ENCODE results near the gene OVOL1. TPM values are rescaled to one million over a fixed set of nuclear protein-coding genes. Genes with fewer than 3 reads are reported as not detected.

Gene OVOL1
- total RNA-seq, 1 donor from 2014 or later = 2.7 TPM

GRCh38 chr11:65814131-65814985 lies 27.5 kb downstream of the OVOL1 start:
- no peaks in the 10 kb centered on the region for H3K9me3 ChIP-seq
- peaks cover 19% of the 10 kb centered on the region for H3K4me1 ChIP-seq
- intact Hi-C loops (cut with DNase I) = loop anchor here (10.0 kb wide), 1 partner anchor 100 kb away; the partner anchor contains the start of gene KAT5
- no peaks in the 10 kb centered on the region for H3K36me3 ChIP-seq
- ATAC-seq = peak; percentile 65
- H3K4me3 ChIP-seq = no peak overlapping the region
- TF ChIP-seq, protein P1, sequence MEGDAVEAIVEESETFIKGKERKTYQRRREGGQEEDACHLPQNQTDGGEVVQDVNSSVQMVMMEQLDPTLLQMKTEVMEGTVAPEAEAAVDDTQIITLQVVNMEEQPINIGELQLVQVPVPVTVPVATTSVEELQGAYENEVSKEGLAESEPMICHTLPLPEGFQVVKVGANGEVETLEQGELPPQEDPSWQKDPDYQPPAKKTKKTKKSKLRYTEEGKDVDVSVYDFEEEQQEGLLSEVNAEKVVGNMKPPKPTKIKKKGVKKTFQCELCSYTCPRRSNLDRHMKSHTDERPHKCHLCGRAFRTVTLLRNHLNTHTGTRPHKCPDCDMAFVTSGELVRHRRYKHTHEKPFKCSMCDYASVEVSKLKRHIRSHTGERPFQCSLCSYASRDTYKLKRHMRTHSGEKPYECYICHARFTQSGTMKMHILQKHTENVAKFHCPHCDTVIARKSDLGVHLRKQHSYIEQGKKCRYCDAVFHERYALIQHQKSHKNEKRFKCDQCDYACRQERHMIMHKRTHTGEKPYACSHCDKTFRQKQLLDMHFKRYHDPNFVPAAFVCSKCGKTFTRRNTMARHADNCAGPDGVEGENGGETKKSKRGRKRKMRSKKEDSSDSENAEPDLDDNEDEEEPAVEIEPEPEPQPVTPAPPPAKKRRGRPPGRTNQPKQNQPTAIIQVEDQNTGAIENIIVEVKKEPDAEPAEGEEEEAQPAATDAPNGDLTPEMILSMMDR (IDR thresholded peaks at IDR 0.05) = no peak
- peak overlapping the region; percentile 60 for H3K27ac ChIP-seq
- no peaks in the 10 kb centered on the region for H3K27me3 ChIP-seq
- peak; percentile 74 for DNase-seq

DNA sequence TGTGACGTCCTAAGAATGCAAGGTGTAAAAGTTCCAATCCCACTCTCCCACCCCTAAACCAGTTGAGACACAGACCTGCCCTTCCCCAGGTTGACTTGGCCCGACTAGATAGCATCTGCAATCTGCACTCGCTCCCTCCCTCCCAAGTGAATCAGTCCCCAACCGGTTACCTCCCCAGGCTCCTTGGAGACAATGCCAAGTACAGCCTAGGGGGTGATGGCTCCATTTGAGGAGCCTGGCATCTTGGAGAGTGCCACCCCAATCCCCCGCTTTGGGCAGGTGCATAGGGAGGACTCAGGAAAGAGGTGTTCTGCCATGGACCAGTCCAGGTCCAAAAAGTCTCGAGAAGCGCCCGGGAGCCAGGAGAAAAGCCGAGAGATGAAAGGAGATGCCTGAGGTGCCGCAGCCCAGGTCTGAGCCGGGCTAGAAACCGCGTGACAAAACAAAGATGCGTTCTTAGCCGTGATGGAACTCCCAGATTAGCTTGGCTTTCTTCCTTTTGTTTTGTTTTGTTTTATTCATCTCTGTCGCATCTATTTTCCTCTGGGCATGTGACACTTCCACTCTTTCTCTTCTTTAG lies 28.2 kb downstream of the OVOL1 start:
- intact Hi-C loops (cut with DNase I) = loop anchor here (10.0 kb wide), 1 partner anchor 100 kb away; the partner anchor contains the start of gene KAT5
- Histone ChIP-seq H3K27me3 (no peaks in the 10 kb centered on the region), H3K27ac (peak overlapping the region; percentile 60), H3K4me1 (peaks cover 19% of the 10 kb centered on the region), H3K4me3 (no peak overlapping the region), H3K9me3 (no peaks in the 10 kb centered on the region), H3K36me3 (no peaks in the 10 kb centered on the region)
- DNase-seq (no peak), ATAC-seq (no peak)
- TF ChIP-seq, protein P1 (IDR thresholded peaks at IDR 0.05) = no peak

DNA sequence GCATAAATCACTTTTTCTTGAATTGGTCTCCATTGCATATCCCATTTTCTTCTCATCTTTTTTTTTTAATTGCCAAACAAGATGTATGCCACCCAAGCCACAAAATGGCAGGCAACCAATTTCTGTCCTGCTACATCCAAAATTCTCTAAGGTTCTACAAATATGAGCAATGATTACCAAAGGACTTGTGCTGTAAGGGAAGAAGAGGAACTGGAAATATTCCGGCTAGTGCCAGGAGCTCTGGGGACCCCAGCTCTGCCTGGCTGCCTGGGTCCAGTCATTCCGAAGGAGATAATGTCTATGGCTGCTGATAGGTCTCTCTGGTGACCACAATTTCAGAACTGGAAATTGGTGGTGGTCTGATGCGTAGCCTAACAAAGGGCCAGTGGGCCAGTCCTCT lies 29.8 kb downstream of the OVOL1 start:
- H3K4me1 ChIP-seq = peaks cover 19% of the 10 kb centered on the region
- H3K9me3 ChIP-seq = no peaks in the 10 kb centered on the region
- intact Hi-C loops (cut with DNase I) = loop anchor here (10.0 kb wide), 1 partner anchor 102 kb away; the partner anchor contains the start of gene KAT5
- TF ChIP-seq, protein P1 (IDR thresholded peaks at IDR 0.05) = no peak
- no peaks in the 10 kb centered on the region for H3K36me3 ChIP-seq
- ATAC-seq (no peak), DNase-seq (no peak)
- H3K27ac ChIP-seq = peak overlapping the region; percentile 84
- no peaks in the 10 kb centered on the region for H3K27me3 ChIP-seq
- peak overlapping the region; percentile 64 for H3K4me3 ChIP-seq

- Histone ChIP-seq H3K27me3 (no peaks in the 10 kb centered on the region), H3K27ac (peak overlapping the region; percentile 84), H3K4me1 (peaks cover 19% of the 10 kb centered on the region), H3K36me3 (no peaks in the 10 kb centered on the region), H3K9me3 (no peaks in the 10 kb centered on the region), H3K4me3 (peak overlapping the region; percentile 64)
- DNase-seq (no peak), ATAC-seq (no peak)
- intact Hi-C loops (cut with DNase I) = loop anchor here (10.0 kb wide), 1 partner anchor 103 kb away; the partner anchor contains the start of gene KAT5
- TF ChIP-seq, protein P1 (IDR thresholded peaks at IDR 0.05) = no peak
These were observed 30.5 kb downstream of the OVOL1 start for GRCh38 chr11:65817312-65817834.

DNA sequence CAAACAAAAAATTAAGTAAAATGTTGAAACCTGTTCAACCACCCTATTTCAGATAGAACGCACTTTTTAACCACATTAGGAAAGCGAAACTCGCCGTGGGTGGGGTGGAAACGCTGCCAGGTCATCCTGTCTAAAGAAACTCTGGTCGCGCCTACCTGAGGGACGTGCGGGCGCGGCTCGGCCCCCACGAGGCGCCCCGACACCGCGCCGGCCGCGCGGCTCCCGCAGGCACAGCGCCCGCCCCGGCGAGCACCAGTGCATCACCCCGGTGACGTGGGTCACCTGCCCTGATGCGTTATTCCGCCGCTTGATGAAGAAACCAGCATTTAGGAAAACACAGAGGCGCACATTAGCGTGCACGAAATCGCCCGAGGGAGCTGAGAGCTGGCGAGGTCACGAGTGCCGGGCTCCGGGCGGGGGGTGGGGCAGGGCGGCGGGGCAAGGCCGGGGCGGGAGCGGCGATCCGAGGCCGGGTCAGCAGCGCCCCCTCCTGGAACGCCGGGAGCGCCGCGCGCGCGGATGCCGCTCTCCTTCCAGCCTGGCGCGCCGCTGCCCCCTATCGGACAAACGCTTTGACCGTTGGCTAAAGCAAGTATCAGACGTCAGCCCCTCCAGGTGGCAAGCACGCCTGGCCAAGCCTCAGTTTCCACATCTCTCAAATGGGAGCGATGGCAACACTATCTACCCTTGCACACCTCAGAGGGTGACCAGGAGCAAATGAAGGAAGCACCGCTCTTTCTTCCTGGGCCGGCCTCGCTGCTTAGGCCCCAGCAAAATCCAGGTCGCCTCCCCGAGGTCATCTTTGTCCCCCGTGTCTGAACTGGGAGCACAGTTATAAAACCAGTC lies 31.2 kb downstream of the OVOL1 start:
- Histone ChIP-seq H3K27ac (peak overlapping the region; percentile 84), H3K27me3 (no peaks in the 10 kb centered on the region), H3K36me3 (no peaks in the 10 kb centered on the region), H3K4me3 (peak overlapping the region; percentile 64), H3K4me1 (peaks cover 19% of the 10 kb centered on the region), H3K9me3 (no peaks in the 10 kb centered on the region)
- intact Hi-C loops (cut with DNase I) = loop anchor here (10.0 kb wide), 1 partner anchor 103 kb away; the partner anchor contains the start of gene KAT5
- ATAC-seq (peak; percentile 97), DNase-seq (peak; percentile 97)
- TF ChIP-seq, protein P1 (IDR thresholded peaks at IDR 0.05) = peak; percentile 99

All from upper lobe of right lung (tissue), 1 donor.